Type B pancreatic cell (in vitro differentiated cells): Measurements from ENCODE around the gene MAD1L1. TPM values are rescaled to one million over a fixed set of nuclear protein-coding genes. Genes with fewer than 3 reads are reported as not detected.

Experiments used
- DNase-seq: peaks from one replicate; pipeline ENCODE4 v3.0.0; 2021; ENCODE audit warnings: mixed read lengths; ENCODE audit not compliant: unreplicated experiment; ENCODE audit errors: extremely low spot score
- H3K27ac Mint-ChIP-seq: 2 replicates; pipeline ENCODE4 v1.8.0; 2021; ENCODE audit warnings: mild to moderate bottlenecking, mixed read lengths
- H3K27me3 Mint-ChIP-seq: 2 replicates; pipeline ENCODE4 v1.8.0; 2021; ENCODE audit warnings: mixed read lengths
- H3K36me3 Mint-ChIP-seq: 2 replicates; pipeline ENCODE4 v1.8.0; 2021; ENCODE audit warnings: mixed read lengths
- H3K4me1 Mint-ChIP-seq: one replicate; pipeline ENCODE4 v1.8.0; 2021; ENCODE audit warnings: mixed read lengths; ENCODE audit not compliant: unreplicated experiment
- H3K4me3 Mint-ChIP-seq: 2 replicates; pipeline ENCODE4 v1.8.0; 2021; ENCODE audit warnings: mild to moderate bottlenecking, mixed read lengths
- H3K9me3 Mint-ChIP-seq: 2 replicates; pipeline ENCODE4 v1.8.0; 2021; ENCODE audit warnings: mixed read lengths
- total RNA-seq: library from RNA; stranded (reverse); gene quantifications from 2 replicates; pipeline ENCODE4 v1.2.1, GENCODE V29; 2021; ENCODE audit warnings: low replicate concordance
- TF ChIP-seq, protein P1 (sequence below): fragments of 200-600 bp; sonication (generic); conservative IDR thresholded peaks from 2 replicates; pipeline ENCODE4 v1.5.0; 2021; ENCODE audit warnings: antibody characterized with exemption, mild to moderate bottlenecking

The MAD1L1 gene
- total RNA-seq, 1 donor from 2014 or later = 40.7 TPM

GRCh38 chr7:2120841-2121830 lies 111.6 kb downstream of the MAD1L1 start:
- Mint-ChIP-seq H3K36me3 (no peaks in the 10 kb centered on the region), H3K9me3 (no peaks in the 10 kb centered on the region), H3K4me1 (peaks cover 3% of the 10 kb centered on the region), H3K4me3 (no peak overlapping the region), H3K27me3 (no peaks in the 10 kb centered on the region), H3K27ac (no peak overlapping the region)
- TF ChIP-seq, protein P1, sequence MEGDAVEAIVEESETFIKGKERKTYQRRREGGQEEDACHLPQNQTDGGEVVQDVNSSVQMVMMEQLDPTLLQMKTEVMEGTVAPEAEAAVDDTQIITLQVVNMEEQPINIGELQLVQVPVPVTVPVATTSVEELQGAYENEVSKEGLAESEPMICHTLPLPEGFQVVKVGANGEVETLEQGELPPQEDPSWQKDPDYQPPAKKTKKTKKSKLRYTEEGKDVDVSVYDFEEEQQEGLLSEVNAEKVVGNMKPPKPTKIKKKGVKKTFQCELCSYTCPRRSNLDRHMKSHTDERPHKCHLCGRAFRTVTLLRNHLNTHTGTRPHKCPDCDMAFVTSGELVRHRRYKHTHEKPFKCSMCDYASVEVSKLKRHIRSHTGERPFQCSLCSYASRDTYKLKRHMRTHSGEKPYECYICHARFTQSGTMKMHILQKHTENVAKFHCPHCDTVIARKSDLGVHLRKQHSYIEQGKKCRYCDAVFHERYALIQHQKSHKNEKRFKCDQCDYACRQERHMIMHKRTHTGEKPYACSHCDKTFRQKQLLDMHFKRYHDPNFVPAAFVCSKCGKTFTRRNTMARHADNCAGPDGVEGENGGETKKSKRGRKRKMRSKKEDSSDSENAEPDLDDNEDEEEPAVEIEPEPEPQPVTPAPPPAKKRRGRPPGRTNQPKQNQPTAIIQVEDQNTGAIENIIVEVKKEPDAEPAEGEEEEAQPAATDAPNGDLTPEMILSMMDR = no peak
- no peak for DNase-seq

GRCh38 chr7:2120251-2120660 lies 112.5 kb downstream of the MAD1L1 start:
- Mint-ChIP-seq H3K4me1 (peaks cover 3% of the 10 kb centered on the region), H3K27me3 (no peaks in the 10 kb centered on the region), H3K36me3 (no peaks in the 10 kb centered on the region), H3K4me3 (no peak overlapping the region), H3K9me3 (no peaks in the 10 kb centered on the region), H3K27ac (peak overlapping the region; percentile 51)
- DNase-seq = no peak
- TF ChIP-seq, protein P1 = no peak

- no peak overlapping the region for H3K27ac Mint-ChIP-seq
- no peaks in the 10 kb centered on the region for H3K27me3 Mint-ChIP-seq
- TF ChIP-seq, protein P1 = no peak
- no peak for DNase-seq
- no peaks in the 10 kb centered on the region for H3K9me3 Mint-ChIP-seq
- peaks cover 7% of the 10 kb centered on the region for H3K36me3 Mint-ChIP-seq
- no peak overlapping the region for H3K4me3 Mint-ChIP-seq
- H3K4me1 Mint-ChIP-seq = peaks cover 3% of the 10 kb centered on the region
Observed at GRCh38 chr7:2118630-2119190, 114.0 kb downstream of the MAD1L1 start.

DNA sequence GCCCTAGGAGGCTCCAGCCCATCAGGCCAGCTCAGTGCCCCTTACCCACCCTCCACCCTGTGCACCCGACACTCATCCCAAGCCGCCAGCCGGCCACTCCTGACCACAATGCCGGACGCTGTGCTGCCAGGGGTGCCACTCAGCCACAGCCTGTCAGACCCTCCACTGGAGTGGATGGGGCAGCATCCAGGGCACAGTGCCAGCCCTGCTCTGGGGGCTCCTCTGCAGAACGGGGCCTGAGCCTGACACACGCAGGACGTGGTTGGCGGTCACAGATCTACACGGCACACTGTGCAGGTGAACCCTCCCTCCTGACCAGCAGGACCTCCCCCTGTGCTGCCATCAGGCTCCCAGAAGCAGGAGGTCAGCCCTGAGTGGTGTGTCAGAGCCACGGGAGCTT lies 114.7 kb downstream of the MAD1L1 start:
- no peak for DNase-seq
- TF ChIP-seq, protein P1 = no peak
- Mint-ChIP-seq H3K36me3 (peaks cover 9% of the 10 kb centered on the region), H3K9me3 (no peaks in the 10 kb centered on the region), H3K27ac (no peak overlapping the region), H3K4me3 (no peak overlapping the region), H3K4me1 (peaks cover 3% of the 10 kb centered on the region), H3K27me3 (no peaks in the 10 kb centered on the region)

- Mint-ChIP-seq H3K4me1 (peaks cover 3% of the 10 kb centered on the region), H3K27me3 (no peaks in the 10 kb centered on the region), H3K27ac (no peak overlapping the region), H3K36me3 (peaks cover 9% of the 10 kb centered on the region), H3K4me3 (no peak overlapping the region), H3K9me3 (no peaks in the 10 kb centered on the region)
- TF ChIP-seq, protein P1 = no peak
- no peak for DNase-seq
Observed at GRCh38 chr7:2117646-2118045, 115.1 kb downstream of the MAD1L1 start.
